ENCODE data around the gene SNX10.

DNA sequence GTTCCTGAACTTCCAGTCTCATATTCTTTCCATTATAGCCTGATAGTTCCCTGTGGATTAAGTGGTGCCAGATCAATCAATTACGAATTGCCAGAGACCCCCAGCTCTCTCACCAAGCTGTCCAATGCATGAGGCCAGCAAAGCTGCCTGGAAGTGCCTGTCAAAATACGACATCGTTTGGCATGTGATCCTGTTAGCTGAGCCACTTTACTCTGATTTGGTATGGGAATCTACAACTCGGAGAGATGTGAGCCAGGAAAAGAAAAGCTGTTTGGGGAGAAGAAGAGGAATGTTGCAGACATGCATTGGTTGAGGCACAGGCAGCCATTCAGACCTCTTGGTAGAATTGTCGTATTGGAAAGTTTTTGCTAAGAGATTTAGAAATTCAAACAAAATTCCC, 3.9 kb downstream of the SNX10 start:
- no peak for TF ChIP-seq GATA2 (IDR thresholded peaks at IDR 0.05; ENCODE audit: low read depth, low read length)
- TF ChIP-seq GATA3 (IDR thresholded peaks at IDR 0.05; ENCODE audit: low read depth, low read length), result no peak

Data from SH-SY5Y (cell line).